Body of pancreas (tissue), 4 donors: Measurements from ENCODE around the gene HSFX1. TPM values are rescaled to one million over a fixed set of nuclear protein-coding genes. Genes with fewer than 3 reads are reported as not detected.
"Not testable (repeated sequence)": the region's sequence is repeated elsewhere in the genome, so short reads cannot be mapped to it uniquely, and the experiment has no call there.

Source experiments
- ATAC-seq: fragments of 150-250 bp; one replicate; pipeline ENCODE4 v1.9.1; 2016
- DNase-seq, 4 donors: peaks; one replicate each; pipeline ENCODE4 v3.0.0-alpha.2; 2019
- H3K27ac ChIP-seq, 4 donors: fragments of 200-600 bp; sonication (generic); 1 replicate in 3 of 4; 2 replicates in 1 of 4; pipeline versions ENCODE4 v1.5.1 to v1.6.1; 2016 to 2019; ENCODE audit warnings: mild to moderate bottlenecking in 1 of 4, mixed read lengths in 1 of 4, moderate library complexity in 1 of 4
- H3K27me3 ChIP-seq, 2 donors: fragments of 200-600 bp; sonication (generic); one replicate each; pipeline ENCODE4 v1.6.0; 2016; ENCODE audit warnings: mild to moderate bottlenecking in 1 of 2
- H3K36me3 ChIP-seq, 2 donors: fragments of 200-600 bp; sonication (generic); replicated peaks in 1 of 2; 2 replicates each; pipeline ENCODE4 v1.5.1; 2016; ENCODE audit warnings: low read depth in 2 of 2; ENCODE audit not compliant: insufficient read depth in 1 of 2
- H3K4me1 ChIP-seq: fragments of 200-600 bp; sonication (generic); one replicate; pipeline ENCODE4 v1.6.0; 2016
- H3K4me3 ChIP-seq, 2 donors: fragments of 200-600 bp; sonication (generic); 1 replicate in 1 of 2; 2 replicates in 1 of 2; pipeline ENCODE4 v1.5.1; 2016 to 2019
- H3K9me3 ChIP-seq, 3 donors: fragments of 200-600 bp; sonication (generic); 1 replicate in 2 of 3; 2 replicates in 1 of 3; pipeline ENCODE4 v1.5.1; 2016
- POLR2A ChIP-seq, 3 donors: fragments of 450-650 bp; IDR thresholded peaks; one replicate each; pipeline ENCODE4 v1.6.1; 2016; ENCODE audit warnings: antibody characterized with exemption in 3 of 3, mild to moderate bottlenecking in 2 of 3
- WGBS, 2 donors: methylation state at CpG; one replicate each; pipeline ENCODE4 v1.1.5; 2017; 5-methylcytosine and 5-hydroxymethylcytosine counted together
- intact Hi-C: fragments of 100-400 bp; cut with DNase I; formaldehyde crosslinking; loops from one replicate; pipeline ENCODE4 v1.15.1; 2023
- total RNA-seq, 2 donors: library from RNA; depleted of rRNA; stranded (reverse); fragments of >200 nt; gene quantifications; one replicate each; pipeline ENCODE4 v1.1.0, GENCODE V29; 2016
- TF ChIP-seq, protein P1 (sequence below), 7 experiments: fragments of 450-650 bp in 4 of 7; fragments of 200-600 bp in 3 of 7; sonication (generic) in 3 of 7; IDR thresholded peaks; one replicate each; pipeline ENCODE4 v1.5.1; 2016 to 2019; ENCODE audit warnings: antibody characterized with exemption in 7 of 7

Gene HSFX1
- total RNA-seq, 2 donors from 2014 or later, result 0.26 to 4.3 TPM

DNA sequence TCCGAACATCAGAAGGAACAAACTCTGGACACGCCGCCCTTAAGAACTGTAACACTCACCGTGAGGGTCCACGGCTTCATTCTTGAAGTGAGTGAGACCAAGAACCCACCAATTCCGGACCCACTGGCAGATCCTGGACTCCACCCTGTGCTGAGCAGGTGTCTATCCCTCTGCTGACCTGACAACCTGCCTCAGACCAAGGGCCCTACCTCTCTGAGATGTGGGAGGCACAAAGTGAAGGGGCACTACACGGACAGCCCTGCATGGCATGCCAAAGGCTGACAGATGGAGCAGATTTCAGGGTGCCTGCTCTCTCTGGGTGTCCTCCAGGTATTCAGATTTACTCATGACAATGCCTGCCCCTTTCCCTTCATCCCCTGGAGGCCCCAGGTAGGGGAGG lies 14.0 kb upstream of the HSFX1 start:
- H3K36me3 ChIP-seq, result no peaks in the 10 kb centered on the region
- intact Hi-C loops, result no loop called here
- DNase-seq, result no peak
- H3K27ac ChIP-seq, result no peak overlapping the region
- no peak for TF ChIP-seq POLR2A (IDR thresholded peaks at IDR 0.05)
- TF ChIP-seq, protein P1, sequence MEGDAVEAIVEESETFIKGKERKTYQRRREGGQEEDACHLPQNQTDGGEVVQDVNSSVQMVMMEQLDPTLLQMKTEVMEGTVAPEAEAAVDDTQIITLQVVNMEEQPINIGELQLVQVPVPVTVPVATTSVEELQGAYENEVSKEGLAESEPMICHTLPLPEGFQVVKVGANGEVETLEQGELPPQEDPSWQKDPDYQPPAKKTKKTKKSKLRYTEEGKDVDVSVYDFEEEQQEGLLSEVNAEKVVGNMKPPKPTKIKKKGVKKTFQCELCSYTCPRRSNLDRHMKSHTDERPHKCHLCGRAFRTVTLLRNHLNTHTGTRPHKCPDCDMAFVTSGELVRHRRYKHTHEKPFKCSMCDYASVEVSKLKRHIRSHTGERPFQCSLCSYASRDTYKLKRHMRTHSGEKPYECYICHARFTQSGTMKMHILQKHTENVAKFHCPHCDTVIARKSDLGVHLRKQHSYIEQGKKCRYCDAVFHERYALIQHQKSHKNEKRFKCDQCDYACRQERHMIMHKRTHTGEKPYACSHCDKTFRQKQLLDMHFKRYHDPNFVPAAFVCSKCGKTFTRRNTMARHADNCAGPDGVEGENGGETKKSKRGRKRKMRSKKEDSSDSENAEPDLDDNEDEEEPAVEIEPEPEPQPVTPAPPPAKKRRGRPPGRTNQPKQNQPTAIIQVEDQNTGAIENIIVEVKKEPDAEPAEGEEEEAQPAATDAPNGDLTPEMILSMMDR (IDR thresholded peaks at IDR 0.05), result no peak
- H3K4me1 ChIP-seq, result no peaks in the 10 kb centered on the region
- no peaks in the 10 kb centered on the region for H3K27me3 ChIP-seq
- H3K4me3 ChIP-seq, result no peak overlapping the region
- ATAC-seq, result no peak
- WGBS, 2 donors, result 95 to 100% methylated on average over 2 to 5 of the region's 7 CpGs
- no peaks in the 10 kb centered on the region for H3K9me3 ChIP-seq

DNA sequence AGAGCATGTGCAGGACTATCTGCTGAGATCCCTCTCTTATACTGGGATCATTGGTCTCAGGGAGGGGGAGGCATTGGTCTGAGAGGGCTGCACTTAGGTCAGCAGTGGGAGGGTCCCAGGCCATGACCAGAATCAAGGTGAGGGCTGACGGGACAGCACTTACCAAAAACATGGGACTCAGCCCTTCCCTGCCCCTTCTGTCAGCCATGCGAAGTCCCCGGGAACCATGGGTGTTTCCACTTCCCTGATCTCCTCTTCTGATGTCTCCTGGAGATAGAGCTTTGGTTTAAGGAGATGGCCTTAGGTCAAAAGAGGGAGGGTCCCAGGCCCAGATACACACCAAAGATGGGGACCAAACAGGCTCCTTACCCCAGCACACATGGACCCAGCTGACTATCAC lies 12.9 kb upstream of the HSFX1 start:
- TF ChIP-seq, protein P1 (IDR thresholded peaks at IDR 0.05), result no peak
- TF ChIP-seq POLR2A (IDR thresholded peaks at IDR 0.05), result no peak
- Histone ChIP-seq H3K27me3 (no peaks in the 10 kb centered on the region), H3K4me3 (no peak overlapping the region), H3K36me3 (no peaks in the 10 kb centered on the region), H3K27ac (no peak overlapping the region), H3K9me3 (no peaks in the 10 kb centered on the region), H3K4me1 (no peaks in the 10 kb centered on the region)
- WGBS, 2 donors, result 75 to 80% methylated on average over 1 to 2 of the region's 3 CpGs
- intact Hi-C loops, result no loop called here
- DNase-seq (no peak), ATAC-seq (no peak)

DNA sequence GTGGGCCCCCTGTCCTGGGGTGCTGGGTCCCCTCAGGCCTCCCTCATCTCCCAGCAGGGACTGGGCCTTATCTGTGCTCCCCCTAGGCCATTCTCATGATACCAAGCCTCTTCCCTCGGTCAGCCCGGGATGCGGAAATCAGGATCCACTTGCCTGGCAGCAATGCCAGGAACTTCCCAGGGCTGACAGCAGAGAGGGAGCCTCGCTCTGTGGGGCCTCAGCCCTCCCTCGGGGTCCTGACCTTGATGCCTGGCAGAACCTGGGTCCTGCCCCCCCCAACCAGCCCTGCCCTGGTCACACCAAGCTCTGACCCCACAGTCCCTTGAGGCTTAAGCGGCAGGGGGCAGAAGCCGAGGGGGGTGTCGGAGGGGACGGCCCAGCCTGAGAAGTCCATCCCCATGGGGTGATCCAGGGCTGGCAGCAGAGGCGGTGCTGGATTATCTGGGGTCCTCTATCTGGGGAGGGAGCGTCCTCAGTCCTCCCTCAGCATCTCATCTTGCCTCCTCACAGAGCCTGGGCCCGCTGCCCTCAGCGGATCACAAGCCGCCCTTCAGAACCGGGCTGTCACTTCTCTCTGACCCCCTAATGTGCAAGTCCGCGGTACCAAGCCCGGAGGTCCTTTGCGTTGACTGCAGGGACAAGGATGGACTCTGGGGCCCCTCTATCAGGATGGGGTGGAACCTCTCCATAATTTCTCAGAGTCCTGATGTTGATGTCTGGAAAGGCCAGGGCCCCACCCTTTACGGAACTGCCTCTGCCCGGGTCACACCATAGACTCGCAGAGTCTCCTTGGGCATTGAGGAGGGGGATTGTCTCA lies 11.8 kb upstream of the HSFX1 start:
- H3K27ac ChIP-seq, H3K4me1 ChIP-seq, H3K27me3 ChIP-seq, intact Hi-C loops, H3K36me3 ChIP-seq, H3K4me3 ChIP-seq, H3K9me3 ChIP-seq, ATAC-seq, DNase-seq: not testable (repeated sequence)
- WGBS, 2 donors, result 88% methylated on average over 7 of the region's 22 CpGs; no CpG with 5 or more reads in 1 of the 2 donors

- Histone ChIP-seq H3K27me3 (no peaks in the 10 kb centered on the region), H3K9me3 (no peaks in the 10 kb centered on the region), H3K4me1 (no peaks in the 10 kb centered on the region), H3K4me3 (no peak overlapping the region), H3K36me3 (no peaks in the 10 kb centered on the region), H3K27ac (no peak overlapping the region)
- ATAC-seq (no peak), DNase-seq (no peak)
- TF ChIP-seq POLR2A (IDR thresholded peaks at IDR 0.05), result no peak
- TF ChIP-seq, protein P1 (IDR thresholded peaks at IDR 0.05), result no peak
- 63 to 73% methylated on average over 2 to 8 of the region's 11 CpGs for WGBS, 2 donors
- intact Hi-C loops, result no loop called here
These were observed 10.9 kb upstream of the HSFX1 start for GRCh38 chrX:149762696-149763614.

- H3K4me1 ChIP-seq, H3K4me3 ChIP-seq, H3K27ac ChIP-seq, H3K27me3 ChIP-seq, intact Hi-C loops, ATAC-seq, H3K9me3 ChIP-seq, H3K36me3 ChIP-seq, DNase-seq: not testable (repeated sequence)
- WGBS, 2 donors, result no CpG with 5 or more reads among the region's 12 CpGs
These were observed 3.5 kb upstream of the HSFX1 start for GRCh38 chrX:149770344-149770743.

- DNase-seq, H3K27me3 ChIP-seq, H3K36me3 ChIP-seq, H3K9me3 ChIP-seq, H3K4me1 ChIP-seq, ATAC-seq, intact Hi-C loops, H3K4me3 ChIP-seq, H3K27ac ChIP-seq: not testable (repeated sequence)
- WGBS, 2 donors, result no CpG with 5 or more reads among the region's 9 CpGs
These were observed 842 bp upstream of the HSFX1 start for GRCh38 chrX:149773026-149773425.

DNA sequence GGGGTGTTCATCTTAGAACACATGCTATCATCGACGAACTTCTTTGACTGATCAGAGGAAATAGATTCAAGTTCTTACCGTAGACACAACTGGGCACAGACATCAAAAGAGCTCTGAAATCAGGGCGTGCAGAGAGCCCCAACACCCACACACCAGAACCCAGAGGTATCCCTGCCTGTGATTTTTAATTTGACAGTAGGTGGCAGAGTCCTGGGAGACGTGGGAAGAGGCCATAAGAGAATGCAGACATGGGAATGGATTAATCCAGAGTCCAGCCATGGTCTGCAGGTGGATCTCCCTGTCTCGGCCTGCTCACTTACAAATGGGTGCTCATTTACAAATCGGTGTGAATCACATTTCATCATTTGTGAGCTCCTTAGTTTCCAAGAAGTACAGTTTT lies 4.1 kb downstream of the HSFX1 start:
- no CpG with 5 or more reads among the region's 7 CpGs for WGBS, 2 donors
- H3K4me3 ChIP-seq, H3K9me3 ChIP-seq, H3K27ac ChIP-seq, DNase-seq, ATAC-seq, intact Hi-C loops, H3K27me3 ChIP-seq, H3K4me1 ChIP-seq, H3K36me3 ChIP-seq: not testable (repeated sequence)

DNA sequence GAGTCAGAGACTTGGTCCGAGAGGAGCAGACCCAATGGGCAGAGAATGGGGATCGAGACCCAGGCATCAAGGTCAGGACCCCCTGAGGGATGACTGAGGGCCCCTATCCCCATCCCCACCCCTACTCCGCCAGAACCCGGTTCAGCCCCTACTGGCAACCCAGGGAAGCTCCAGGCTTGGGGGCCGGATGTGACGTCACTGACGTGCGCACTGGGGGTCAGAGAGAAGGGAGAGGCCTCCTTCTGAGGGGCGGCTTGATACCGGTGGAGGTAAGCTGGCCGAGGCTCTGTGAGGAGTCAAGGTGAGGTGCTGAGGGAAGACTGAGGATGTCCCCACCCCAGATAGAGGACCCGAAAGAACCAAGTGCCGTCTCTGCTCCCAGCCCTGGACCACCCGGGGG lies 7.9 kb downstream of the HSFX1 start, which contains the start of gene MAGEA9:
TSS of gene MAGEA9 (plus strand) at position 204 of the 400 bp plus-strand sequence. CDS start 4,281 bp downstream, outside the sequence.
- H3K27me3 ChIP-seq, intact Hi-C loops, H3K36me3 ChIP-seq, H3K4me3 ChIP-seq, H3K27ac ChIP-seq, ATAC-seq, H3K9me3 ChIP-seq, H3K4me1 ChIP-seq, DNase-seq: not testable (repeated sequence)
- WGBS, 2 donors, result no CpG with 5 or more reads among the region's 14 CpGs
